Articular chondrocyte of knee joint (primary cell): ENCODE data around the gene SYTL3. TPM values are rescaled to one million over a fixed set of nuclear protein-coding genes. Genes with fewer than 3 reads are reported as not detected.

Source experiments
- small RNA-seq: library from RNA; depleted of rRNA; stranded (forward); fragments of <200 nt; gene quantifications from one replicate; pipeline ENCODE3, GENCODE V24; 2012
- total RNA-seq: library from RNA; depleted of rRNA; stranded (reverse); fragments of >200 nt; gene quantifications from 2 replicates; pipeline ENCODE4 v1.2.3, GENCODE V29; 2012

SYTL3 gene, protein sequence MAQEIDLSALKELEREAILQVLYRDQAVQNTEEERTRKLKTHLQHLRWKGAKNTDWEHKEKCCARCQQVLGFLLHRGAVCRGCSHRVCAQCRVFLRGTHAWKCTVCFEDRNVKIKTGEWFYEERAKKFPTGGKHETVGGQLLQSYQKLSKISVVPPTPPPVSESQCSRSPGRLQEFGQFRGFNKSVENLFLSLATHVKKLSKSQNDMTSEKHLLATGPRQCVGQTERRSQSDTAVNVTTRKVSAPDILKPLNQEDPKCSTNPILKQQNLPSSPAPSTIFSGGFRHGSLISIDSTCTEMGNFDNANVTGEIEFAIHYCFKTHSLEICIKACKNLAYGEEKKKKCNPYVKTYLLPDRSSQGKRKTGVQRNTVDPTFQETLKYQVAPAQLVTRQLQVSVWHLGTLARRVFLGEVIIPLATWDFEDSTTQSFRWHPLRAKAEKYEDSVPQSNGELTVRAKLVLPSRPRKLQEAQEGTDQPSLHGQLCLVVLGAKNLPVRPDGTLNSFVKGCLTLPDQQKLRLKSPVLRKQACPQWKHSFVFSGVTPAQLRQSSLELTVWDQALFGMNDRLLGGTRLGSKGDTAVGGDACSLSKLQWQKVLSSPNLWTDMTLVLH
- total RNA-seq, result 1.9 and 2.2 TPM in 2 replicates

GRCh38 chr6:158649289-158650143 is at the start of gene SYTL3:
Gene SYTL3 (plus strand): TSS chr6:158650054. CDS start chr6:158663269, 13,215 bp downstream.

DNA sequence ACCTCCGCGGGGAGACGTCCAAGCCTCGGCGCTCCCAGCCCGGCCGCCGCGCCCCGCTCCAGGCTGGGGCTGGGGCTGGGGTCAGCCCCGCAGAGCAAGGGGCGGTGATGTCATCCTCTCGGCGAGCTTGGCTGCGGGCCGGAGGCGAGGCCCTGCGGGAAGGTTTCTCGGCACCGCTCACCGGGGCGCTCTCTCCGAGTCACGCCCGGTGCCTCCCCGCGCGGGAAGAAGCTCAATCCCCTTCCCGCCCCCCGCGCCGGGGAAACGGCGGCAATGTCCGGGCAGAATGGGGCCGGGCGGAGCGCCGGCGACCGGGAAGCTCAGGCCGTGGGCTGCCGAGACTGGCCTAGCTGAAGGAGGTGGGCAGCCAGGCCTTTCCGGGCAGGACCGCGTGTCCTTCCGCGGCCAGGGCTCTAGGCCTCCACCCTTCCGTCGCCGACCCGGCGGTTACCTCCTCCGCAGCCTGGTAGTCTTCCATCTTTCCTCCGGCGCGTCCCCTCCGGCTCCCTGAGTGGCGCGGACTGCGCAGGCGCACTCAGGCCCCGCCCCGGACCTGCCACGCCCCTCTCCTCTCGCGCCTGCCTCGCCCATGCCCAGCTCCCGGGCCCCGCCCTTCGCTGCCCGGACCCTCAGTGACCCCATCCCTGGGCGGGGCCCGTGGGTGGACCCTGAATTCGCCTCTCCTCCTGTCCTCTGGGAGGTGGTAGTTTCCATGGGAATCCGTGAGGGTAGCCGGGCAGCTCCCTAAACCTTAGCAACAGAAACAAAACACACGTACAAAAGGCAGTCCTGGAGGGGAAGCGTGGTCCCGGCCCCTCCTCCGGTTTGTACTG is 5.4 kb upstream of the SYTL3 start, which contains the start of gene DYNLT1:
Gene DYNLT1, minus strand, starts transcription at position 513 of the 833 bp plus-strand sequence. Its CDS starts 35 bp downstream, at position 478.

Small RNA genes lying within 50 kb of the gene (small RNA-seq; reads per million reads assigned to genes)
- gene MIR3918 (not detected), gene MIR7161 (not detected)

Other genes starting within 250 kb of the SYTL3 start
- gene TMEM181, start 90.0 kb upstream of the SYTL3 start, total RNA-seq, result 39.6 and 45.3 TPM in 2 replicates
- 89.8 and 94.6 TPM in 2 replicates for gene DYNLT1, start 5.3 kb upstream of the SYTL3 start, total RNA-seq
- 87.9 and 94.5 TPM in 2 replicates for gene EZR, start 169.3 kb downstream of the SYTL3 start, total RNA-seq